Adrenal gland (tissue), 12 donors: ENCODE measurements around the gene HIPK2. TPM values are rescaled to one million over a fixed set of nuclear protein-coding genes. Genes with fewer than 3 reads are reported as not detected.
A peak's percentile ranks its signal among the peaks of the same experiment; 100 is the strongest.

Source experiments
- DNase-seq, 7 donors: peaks; one replicate each; pipeline ENCODE4 v3.0.0-alpha.2; 2019 to 2020
- H3K27ac ChIP-seq, 5 donors: fragments of 200-600 bp; sonication (generic) in 4 of 5; 1 replicate in 3 of 5; 2 replicates in 2 of 5; pipeline versions ENCODE4 v1.5.1 to v1.8.0; 2016 to 2020; ENCODE audit warnings: mild to moderate bottlenecking in 1 of 5
- H3K27me3 ChIP-seq: fragments of 200-600 bp; 2 replicates; pipeline ENCODE4 v1.8.0; 2021
- H3K36me3 ChIP-seq, 2 donors: fragments of 200-600 bp; replicated peaks in 1 of 2; 1 replicate in 1 of 2; 2 replicates in 1 of 2; pipeline versions ENCODE4 v1.5.1 to v1.8.0; 2018 to 2022
- H3K4me1 ChIP-seq, 2 donors: fragments of 200-600 bp; replicated peaks in 1 of 2; 1 replicate in 1 of 2; 2 replicates in 1 of 2; pipeline versions ENCODE4 v1.5.1 to v1.8.0; 2018 to 2021
- H3K4me3 ChIP-seq, 4 donors: fragments of 200-600 bp; sonication (generic) in 3 of 4; one replicate each; pipeline ENCODE4 v1.5.1; 2016 to 2018
- H3K9me3 ChIP-seq, 3 donors: fragments of 200-600 bp; sonication (generic) in 1 of 3; replicated peaks in 1 of 3; 1 replicate in 2 of 3; 2 replicates in 1 of 3; pipeline versions ENCODE4 v1.5.1 to v1.8.0; 2016 to 2021
- POLR2A ChIP-seq, 2 donors: fragments of 450-650 bp; IDR thresholded peaks; one replicate each; pipeline ENCODE4 v1.6.1; 2017; ENCODE audit warnings: antibody characterized with exemption in 2 of 2, mild to moderate bottlenecking in 2 of 2, moderate library complexity in 1 of 2
- WGBS, 4 donors: extraction: QIAGEN DNeasy Blood & Tissue Kit in 2 of 4; methylation state at CpG; one replicate each; pipeline versions ENCODE4 v1.1.5 to v1.1.7; 2013 to 2017; 5-methylcytosine and 5-hydroxymethylcytosine counted together
- intact Hi-C, 2 donors: fragments of 100-400 bp; cut with DNase I; formaldehyde crosslinking; loops; one replicate each; pipeline versions ENCODE4 v1.14.1 to v1.15.0; 2022 to 2023
- polyA plus RNA-seq, 3 donors: library from polyadenylated mRNA; stranded (reverse); fragments of 200-250 nt in 2 of 3; fragments of 350-450 nt in 1 of 3; fragmentation: Illumina TruSeq in 1 of 3; extraction: RNeasy Lipid Tissue Mini Kit (QIAGEN cat#74804) in 1 of 3; gene quantifications; one replicate each; pipeline ENCODE4 v1.2.3, GENCODE V29; 2013 to 2014
- total RNA-seq, 9 donors: library from RNA; depleted of rRNA in 4 of 9; stranded (reverse); fragments of >200 nt in 4 of 9; fragments of 120-200 nt in 1 of 9; fragmentation: NEBNext Ultra II Directional in 1 of 9; extraction: Animal tissue kit (Norgen Biotek cat#: 25700) in 1 of 9; gene quantifications; one replicate each; pipeline versions ENCODE4 v1.1.0 to v1.2.4, GENCODE V29; 2013 to 2023
- TF ChIP-seq, protein P1 (sequence below), 6 experiments: fragments of 450-650 bp in 4 of 6; fragments of 200-600 bp in 2 of 6; sonication (generic) in 1 of 6; IDR thresholded peaks; 1 replicate in 5 of 6; 2 replicates in 1 of 6; pipeline versions ENCODE4 v1.5.1 to v1.8.0; 2016 to 2021; ENCODE audit warnings: antibody characterized with exemption in 6 of 6, mild to moderate bottlenecking in 2 of 6, moderate library complexity in 1 of 6
- donor health status: healthy with polysubstance abuse.
- donor health status: Bipolar disorder and iron deficiency.
- donor health status: DM: yes; HTN: yes; CAD: no.
- donor health status: DM: no; HTN: no; CAD: no.
- donor health status: DM: no; HTN: no; CAD: no.
- donor health status: DM: yes; HTN: yes; CAD: no.

HIPK2 gene
- total and polyA plus RNA-seq, 12 donors = 4.7 to 82.4 (median 49.8) TPM

- TF ChIP-seq, protein P1, sequence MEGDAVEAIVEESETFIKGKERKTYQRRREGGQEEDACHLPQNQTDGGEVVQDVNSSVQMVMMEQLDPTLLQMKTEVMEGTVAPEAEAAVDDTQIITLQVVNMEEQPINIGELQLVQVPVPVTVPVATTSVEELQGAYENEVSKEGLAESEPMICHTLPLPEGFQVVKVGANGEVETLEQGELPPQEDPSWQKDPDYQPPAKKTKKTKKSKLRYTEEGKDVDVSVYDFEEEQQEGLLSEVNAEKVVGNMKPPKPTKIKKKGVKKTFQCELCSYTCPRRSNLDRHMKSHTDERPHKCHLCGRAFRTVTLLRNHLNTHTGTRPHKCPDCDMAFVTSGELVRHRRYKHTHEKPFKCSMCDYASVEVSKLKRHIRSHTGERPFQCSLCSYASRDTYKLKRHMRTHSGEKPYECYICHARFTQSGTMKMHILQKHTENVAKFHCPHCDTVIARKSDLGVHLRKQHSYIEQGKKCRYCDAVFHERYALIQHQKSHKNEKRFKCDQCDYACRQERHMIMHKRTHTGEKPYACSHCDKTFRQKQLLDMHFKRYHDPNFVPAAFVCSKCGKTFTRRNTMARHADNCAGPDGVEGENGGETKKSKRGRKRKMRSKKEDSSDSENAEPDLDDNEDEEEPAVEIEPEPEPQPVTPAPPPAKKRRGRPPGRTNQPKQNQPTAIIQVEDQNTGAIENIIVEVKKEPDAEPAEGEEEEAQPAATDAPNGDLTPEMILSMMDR (IDR thresholded peaks at IDR 0.05) = no peak
- no peak for TF ChIP-seq POLR2A (IDR thresholded peaks at IDR 0.05)
- intact Hi-C loops = no loop called here
- Histone ChIP-seq H3K27me3 (no peaks in the 10 kb centered on the region), H3K4me3 (no peak overlapping the region), H3K4me1 (peaks cover 17 to 26% of the 10 kb centered on the region in 2 donors), H3K9me3 (no peaks in the 10 kb centered on the region), H3K36me3 (peaks cover 0 to 8% of the 10 kb centered on the region in 2 donors), H3K27ac (no peak overlapping the region)
- no peak for DNase-seq
- WGBS, 4 donors = 95 to 97% (median 96%) methylated on average over 3 of the region's 3 CpGs
Observed at GRCh38 chr7:139710036-139710435, 67.8 kb downstream of the HIPK2 start.

- Histone ChIP-seq H3K27me3 (no peaks in the 10 kb centered on the region), H3K9me3 (no peaks in the 10 kb centered on the region), H3K36me3 (peaks cover 0 to 2% of the 10 kb centered on the region in 2 donors), H3K27ac (peak overlapping the region in 3 of 5 donors; percentile 9 to 30 (median 26)), H3K4me1 (peaks cover 17 to 24% of the 10 kb centered on the region in 2 donors), H3K4me3 (no peak overlapping the region)
- peak in 4 of 7 donors; percentile 29 to 57 (median 50) for DNase-seq
- 33 to 55% (median 44%) methylated on average over 2 of the region's 2 CpGs for WGBS, 4 donors
- intact Hi-C loops = no loop called here
- no peak for TF ChIP-seq POLR2A (IDR thresholded peaks at IDR 0.05)
- TF ChIP-seq, protein P1 (IDR thresholded peaks at IDR 0.05) = no peak
Observed at GRCh38 chr7:139709485-139709884, 68.3 kb downstream of the HIPK2 start.

- 88 to 100% (median 92%) methylated on average over 6 of the region's 6 CpGs for WGBS, 4 donors
- TF ChIP-seq, protein P1 (IDR thresholded peaks at IDR 0.05) = no peak
- no peak for TF ChIP-seq POLR2A (IDR thresholded peaks at IDR 0.05)
- Histone ChIP-seq H3K27me3 (no peaks in the 10 kb centered on the region), H3K27ac (no peak overlapping the region), H3K36me3 (no peaks in the 10 kb centered on the region), H3K9me3 (no peaks in the 10 kb centered on the region), H3K4me1 (peaks cover 18 to 19% of the 10 kb centered on the region in 2 donors), H3K4me3 (no peak overlapping the region)
- intact Hi-C loops = no loop called here
- DNase-seq = peak in 2 of 7 donors; percentile 9 to 51
Observed at GRCh38 chr7:139708541-139708940, 69.3 kb downstream of the HIPK2 start.

GRCh38 chr7:139706837-139707236 is 71.0 kb downstream of the HIPK2 start:
- Histone ChIP-seq H3K4me3 (no peak overlapping the region), H3K4me1 (peaks cover 29 to 36% of the 10 kb centered on the region in 2 donors), H3K27ac (no peak overlapping the region), H3K36me3 (no peaks in the 10 kb centered on the region), H3K9me3 (no peaks in the 10 kb centered on the region), H3K27me3 (no peaks in the 10 kb centered on the region)
- WGBS, 4 donors = 78 to 93% (median 87%) methylated on average over 9 of the region's 9 CpGs
- intact Hi-C loops = no loop called here
- no peak for TF ChIP-seq POLR2A (IDR thresholded peaks at IDR 0.05)
- TF ChIP-seq, protein P1 (IDR thresholded peaks at IDR 0.05) = no peak
- peak in 1 of 7 donors; percentile 5 for DNase-seq
